ENCODE data around the gene PGGHG. TPM values are rescaled to one million over a fixed set of nuclear protein-coding genes. Genes with fewer than 3 reads are reported as not detected.

PGGHG gene
- total RNA-seq, 4 donors from 2014 or later, result 13.3 to 23.7 (median 18.8) TPM

DNA sequence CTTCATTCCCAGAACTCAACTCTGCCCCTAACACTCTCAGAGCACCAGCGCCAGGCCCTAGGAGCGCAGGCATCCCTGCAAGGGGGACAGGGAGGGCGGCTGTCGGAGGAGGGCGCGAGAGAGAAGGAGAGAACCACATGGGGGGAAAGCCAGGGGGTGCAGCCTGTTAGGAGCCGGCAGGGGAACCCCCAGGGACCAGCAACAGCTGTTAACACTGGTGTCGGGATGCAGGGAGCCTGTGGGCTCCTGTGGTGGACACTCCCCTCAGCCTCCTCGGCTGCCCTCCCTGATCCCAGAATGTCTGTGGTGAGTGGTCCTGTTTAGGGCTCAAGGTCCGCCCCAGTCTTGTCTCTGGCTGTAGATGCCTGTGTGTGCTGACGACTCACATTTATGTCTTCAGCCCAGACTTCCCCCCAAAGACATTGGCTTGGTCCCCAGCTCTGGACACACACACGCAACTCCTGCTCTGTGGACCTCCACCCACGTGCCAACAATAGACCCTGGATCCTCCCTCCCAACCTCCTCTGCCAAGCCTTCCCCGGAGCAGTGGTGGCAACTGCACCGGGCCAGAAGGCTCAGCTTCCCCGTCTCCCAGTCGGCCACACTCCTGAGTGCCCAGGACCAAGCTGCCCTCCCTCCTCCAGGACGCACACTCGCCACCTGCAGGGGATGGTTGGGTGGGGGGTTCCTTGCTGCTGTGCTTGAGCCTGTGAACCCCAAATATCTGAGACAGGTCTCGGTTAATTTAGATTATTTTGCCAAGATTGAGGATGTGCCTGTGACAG is 11.2 kb downstream of the PGGHG start:
- intact Hi-C loops (cut with DNase I), result loop anchor here (5.0 kb wide), 1 partner anchor 152 kb away; the partner anchor contains the start of gene PTDSS2
- H3K36me3 ChIP-seq, result no peaks in the 10 kb centered on the region
- peaks cover 7 to 30% (median 22%) of the 10 kb centered on the region in 4 donors for H3K4me1 ChIP-seq
- no peak for TF ChIP-seq EP300 (IDR thresholded peaks at IDR 0.05)
- 28% methylated on average over 18 of the region's 20 CpGs for WGBS
- peaks cover 0 to 62% (median 22%) of the 10 kb centered on the region in 4 donors for H3K27me3 ChIP-seq
- DNase-seq (ENCODE audit: extremely low spot score), result no peak
- H3K9me3 ChIP-seq, result no peaks in the 10 kb centered on the region
- H3K27ac ChIP-seq (replicated peaks in 1 of 4), result no peak overlapping the region
- H3K4me3 ChIP-seq, result no peak overlapping the region

DNA sequence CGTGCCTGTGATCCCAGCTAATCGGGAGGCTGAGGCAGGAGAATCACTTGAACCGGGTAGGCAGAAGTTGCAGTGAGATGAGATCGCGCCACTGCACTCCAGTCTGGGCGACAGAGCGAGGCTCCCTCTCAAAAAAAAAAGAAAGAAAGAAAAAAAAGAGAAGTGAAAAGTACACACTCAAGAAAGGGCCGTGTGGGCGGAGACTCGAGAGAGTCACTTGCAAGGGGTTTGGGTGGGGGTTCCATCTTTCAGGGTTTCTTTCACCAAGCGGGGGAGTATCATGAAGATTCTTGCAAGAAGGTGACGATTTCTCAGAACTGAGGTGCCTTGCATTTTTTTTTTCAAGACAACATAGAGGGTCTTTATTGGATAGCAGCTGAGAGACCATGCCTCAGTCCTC is 14.4 kb downstream of the PGGHG start:
- TF ChIP-seq, protein P1, sequence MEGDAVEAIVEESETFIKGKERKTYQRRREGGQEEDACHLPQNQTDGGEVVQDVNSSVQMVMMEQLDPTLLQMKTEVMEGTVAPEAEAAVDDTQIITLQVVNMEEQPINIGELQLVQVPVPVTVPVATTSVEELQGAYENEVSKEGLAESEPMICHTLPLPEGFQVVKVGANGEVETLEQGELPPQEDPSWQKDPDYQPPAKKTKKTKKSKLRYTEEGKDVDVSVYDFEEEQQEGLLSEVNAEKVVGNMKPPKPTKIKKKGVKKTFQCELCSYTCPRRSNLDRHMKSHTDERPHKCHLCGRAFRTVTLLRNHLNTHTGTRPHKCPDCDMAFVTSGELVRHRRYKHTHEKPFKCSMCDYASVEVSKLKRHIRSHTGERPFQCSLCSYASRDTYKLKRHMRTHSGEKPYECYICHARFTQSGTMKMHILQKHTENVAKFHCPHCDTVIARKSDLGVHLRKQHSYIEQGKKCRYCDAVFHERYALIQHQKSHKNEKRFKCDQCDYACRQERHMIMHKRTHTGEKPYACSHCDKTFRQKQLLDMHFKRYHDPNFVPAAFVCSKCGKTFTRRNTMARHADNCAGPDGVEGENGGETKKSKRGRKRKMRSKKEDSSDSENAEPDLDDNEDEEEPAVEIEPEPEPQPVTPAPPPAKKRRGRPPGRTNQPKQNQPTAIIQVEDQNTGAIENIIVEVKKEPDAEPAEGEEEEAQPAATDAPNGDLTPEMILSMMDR (IDR thresholded peaks at IDR 0.05), result no peak
- TF ChIP-seq POLR2AphosphoS5 (IDR thresholded peaks at IDR 0.05) (no peak), EP300 (IDR thresholded peaks at IDR 0.05) (no peak), POLR2A (IDR thresholded peaks at IDR 0.05; ENCODE audit: low read depth) (no peak)
- Histone ChIP-seq H3K4me1 (peaks cover 22 to 42% (median 29%) of the 10 kb centered on the region in 4 donors), H3K9me3 (no peaks in the 10 kb centered on the region), H3K36me3 (no peaks in the 10 kb centered on the region), H3K27ac (replicated peaks in 1 of 4) (no peak overlapping the region), H3K27me3 (peaks cover 0 to 33% (median 20%) of the 10 kb centered on the region in 4 donors), H3K4me3 (no peak overlapping the region)
- intact Hi-C loops (cut with DNase I), result loop anchor here (5.0 kb wide), 1 partner anchor 149 kb away; the partner anchor contains the start of gene PTDSS2
- DNase-seq (ENCODE audit: extremely low spot score), result no peak
- 88% methylated on average over 12 of the region's 12 CpGs for whole genome bisulfite sequencing

DNA sequence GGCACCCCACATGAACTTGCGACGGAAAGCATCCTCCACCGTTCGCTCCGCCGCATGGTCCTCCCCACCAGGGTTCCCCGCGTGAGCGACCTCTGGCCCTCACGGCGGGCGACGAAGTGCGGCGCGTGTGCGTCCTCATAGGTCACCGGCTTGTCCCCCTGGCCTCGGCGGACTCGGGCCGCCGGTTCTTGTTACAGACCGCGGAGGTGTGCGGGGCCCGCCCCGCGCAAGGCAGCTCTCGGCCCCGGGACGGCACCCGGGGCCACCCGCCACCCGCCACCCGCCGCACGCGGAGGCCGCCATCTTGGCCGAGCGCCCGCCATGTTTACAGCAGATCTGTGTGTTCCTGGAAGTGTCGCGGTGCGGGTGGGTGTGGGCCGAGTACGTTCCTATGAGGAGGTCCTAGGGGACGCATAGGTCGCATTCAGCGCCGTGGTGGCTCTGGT is 15.2 kb downstream of the PGGHG start:
- DNase-seq (ENCODE audit: extremely low spot score), result no peak
- Histone ChIP-seq H3K9me3 (no peaks in the 10 kb centered on the region), H3K36me3 (no peaks in the 10 kb centered on the region), H3K4me1 (peaks cover 24 to 43% (median 28%) of the 10 kb centered on the region in 4 donors), H3K4me3 (no peak overlapping the region), H3K27me3 (peaks cover 0 to 26% (median 13%) of the 10 kb centered on the region in 4 donors), H3K27ac (replicated peaks in 1 of 4) (no peak overlapping the region)
- TF ChIP-seq, protein P1 (IDR thresholded peaks at IDR 0.05), result no peak
- TF ChIP-seq EP300 (IDR thresholded peaks at IDR 0.05) (no peak), POLR2AphosphoS5 (IDR thresholded peaks at IDR 0.05) (no peak), POLR2A (IDR thresholded peaks at IDR 0.05; ENCODE audit: low read depth) (no peak)
- intact Hi-C loops (cut with DNase I), result loop anchor here (2.0 to 5.0 kb wide), 2 partner anchors 55 to 148 kb away; partner anchors contain the start of gene PTDSS2
- 79% methylated on average over 49 of the region's 52 CpGs for WGBS

DNA sequence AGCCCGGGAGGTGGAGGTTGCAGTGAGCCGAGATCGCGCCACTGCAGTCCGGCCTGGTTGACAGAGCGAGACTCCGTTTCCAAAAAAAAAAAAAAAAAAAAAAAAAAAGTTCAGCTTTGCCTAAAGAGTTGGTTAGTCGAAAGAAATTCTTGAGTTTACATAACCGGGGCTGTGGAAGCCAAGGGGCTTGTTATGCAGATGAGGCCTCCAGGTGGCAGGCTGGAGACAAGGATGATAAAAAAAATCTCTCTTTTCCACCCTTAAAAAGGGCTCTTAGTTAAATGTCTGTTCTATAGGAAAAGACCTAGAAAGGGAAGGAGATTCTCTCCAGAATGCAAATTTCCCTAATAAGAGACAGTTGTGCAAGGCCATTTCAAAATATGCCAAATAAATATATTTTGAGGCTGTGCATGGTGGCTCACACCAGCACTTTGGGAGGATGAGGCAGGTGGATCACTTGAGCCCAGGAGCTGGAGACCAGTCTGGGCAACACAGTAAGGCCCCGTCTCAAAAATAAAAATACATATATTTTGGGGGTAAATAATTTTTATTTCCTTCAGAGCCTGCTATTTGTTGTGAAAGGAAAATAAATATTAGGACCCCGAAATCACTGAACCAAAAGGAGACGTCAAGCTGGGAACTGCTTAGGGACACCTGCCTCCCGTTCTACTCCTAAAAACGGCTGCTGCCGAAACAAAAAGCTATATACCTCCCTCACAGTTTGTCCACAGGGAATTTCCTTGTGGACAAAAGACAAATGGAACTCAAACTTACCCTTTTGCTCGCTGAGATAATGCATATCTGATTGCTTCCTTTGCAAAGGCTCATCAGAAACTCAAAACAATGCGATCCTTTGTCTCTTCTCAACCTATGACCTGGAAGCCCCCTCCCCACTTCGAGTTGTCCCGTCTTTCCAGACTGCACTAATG is 16.3 kb downstream of the PGGHG start:
- DNase-seq (ENCODE audit: extremely low spot score), result no peak
- H3K4me1 ChIP-seq, result peaks cover 25 to 46% (median 35%) of the 10 kb centered on the region in 4 donors
- no peaks in the 10 kb centered on the region for H3K9me3 ChIP-seq
- peak overlapping the region in 3 of 4 donors; percentile 31 to 90 (median 36) for H3K27ac ChIP-seq (replicated peaks in 1 of 4)
- no peaks in the 10 kb centered on the region for H3K36me3 ChIP-seq
- TF ChIP-seq POLR2A (IDR thresholded peaks at IDR 0.05; ENCODE audit: low read depth) (no peak), EP300 (IDR thresholded peaks at IDR 0.05) (no peak), POLR2AphosphoS5 (IDR thresholded peaks at IDR 0.05) (peak; percentile 34 to 56)
- TF ChIP-seq, protein P1 (IDR thresholded peaks at IDR 0.05), result peak; percentile 72 to 88 (median 73)
- intact Hi-C loops (cut with DNase I), result loop anchor here (2.0 to 5.0 kb wide), 2 partner anchors 54 to 147 kb away; partner anchors contain the start of gene PTDSS2
- WGBS, result 39% methylated on average over 19 of the region's 19 CpGs
- H3K4me3 ChIP-seq, result no peak overlapping the region
- H3K27me3 ChIP-seq, result peaks cover 0 to 15% (median 2%) of the 10 kb centered on the region in 4 donors

Measured in esophagus muscularis mucosa (tissue), 4 donors.